ENCODE measurements around the gene SPOCK1. TPM values are rescaled to one million over a fixed set of nuclear protein-coding genes. Genes with fewer than 3 reads are reported as not detected.

SPOCK1 gene
- total and polyA plus RNA-seq, 2 of the 13 experiments (the other 11 are each of a cell fraction or from before 2014, with no cell fraction given) = 0.18 to 0.29 TPM

GRCh38 chr5:137318027-137318426 is 181.1 kb downstream of the SPOCK1 start:
- no peak overlapping the region for H3K27ac ChIP-seq (ENCODE audit: extremely low read length, insufficient read depth, low read length)
- ATAC-seq (no peak), DNase-seq (ENCODE audit: low spot score) (no peak), FAIRE-seq (no peak)
- H3K9ac ChIP-seq (ENCODE audit: insufficient read depth, low read depth, low read length) = no peak overlapping the region
- CTCF ChIA-PET (ENCODE audit: low intra/inter-chr PET ratio, low total read pairs) = no interaction called here
- in situ Hi-C loops (cut with HindIII; ENCODE audit: extremely low pct_ligation_motif_present, low pct_unique_long_range_greater_than_20kb) = loop anchor here (10.0 kb wide), 1 partner anchor 177 kb away; the partner anchor contains the start of gene SPOCK1
- no peak overlapping the region for H2AFZ ChIP-seq (ENCODE audit: low read length)
- H4K20me1 ChIP-seq (ENCODE audit: insufficient read depth, low read length) = no peaks in the 10 kb centered on the region
- TF ChIP-seq ZBTB14 (CRISPR knock-in tag; IDR thresholded peaks at IDR 0.05) = no peak
- no TSS peak for BruUV-seq (replicated peaks)
- POLR2A ChIA-PET = no interaction called here
- no peaks in the 10 kb centered on the region for H3K4me1 ChIP-seq (ENCODE audit: insufficient read depth, low read length)
- 28% methylated on average over 6 of the region's 6 CpGs for WGBS (ENCODE audit: low lambda C conversion rate)
- no peak overlapping the region for H3K4me2 ChIP-seq (ENCODE audit: low read depth, low read length)
- 0 out of 5 replicates have a peak, but pooled peaks cover 0 to 4% of the 10 kb centered on the region in 2 experiments for H3K27me3 ChIP-seq (ENCODE audit: control insufficient read depth in 1 of 2, insufficient read depth in 2 of 2, low read length in 2 of 2)
- no peak overlapping the region for H3K4me3 ChIP-seq (replicated peaks in 1 of 3; ENCODE audit: insufficient read depth in 1 of 3, low read depth in 2 of 3, low read length in 3 of 3)
- H3K9me3 ChIP-seq (ENCODE audit: low read length) = no peaks in the 10 kb centered on the region
- H3K79me2 ChIP-seq (ENCODE audit: insufficient read depth, low read length) = no peaks in the 10 kb centered on the region
- no peaks in the 10 kb centered on the region for H3K36me3 ChIP-seq (replicated peaks in 1 of 2; ENCODE audit: control insufficient read depth in 1 of 2, insufficient read depth in 2 of 2, low read length in 2 of 2)
- intact Hi-C loops (cut with micrococcal nuclease; ENCODE audit: unreplicated experiment) = no loop called here

GRCh38 chr5:137316346-137316736 is 182.8 kb downstream of the SPOCK1 start:
- 0 out of 5 replicates have a peak, but pooled peaks cover 0 to 4% of the 10 kb centered on the region in 2 experiments for H3K27me3 ChIP-seq (ENCODE audit: control insufficient read depth in 1 of 2, insufficient read depth in 2 of 2, low read length in 2 of 2)
- no peak overlapping the region for H3K4me2 ChIP-seq (ENCODE audit: low read depth, low read length)
- no TSS peak for BruUV-seq (replicated peaks)
- FAIRE-seq = no peak
- ChIA-PET POLR2A (no interaction called here), CTCF (ENCODE audit: low intra/inter-chr PET ratio, low total read pairs) (no interaction called here)
- H3K27ac ChIP-seq (ENCODE audit: extremely low read length, insufficient read depth, low read length) = no peak overlapping the region
- H3K9me3 ChIP-seq (ENCODE audit: low read length) = no peaks in the 10 kb centered on the region
- TF ChIP-seq ZBTB1 (CRISPR knock-in tag; IDR thresholded peaks at IDR 0.05; ENCODE audit: borderline replicate concordance) = no peak
- no peak for TF ChIP-seq ZNF773 (CRISPR knock-in tag; IDR thresholded peaks at IDR 0.05; ENCODE audit: borderline replicate concordance)
- TF ChIP-seq ZNF883 (CRISPR knock-in tag; IDR thresholded peaks at IDR 0.05; ENCODE audit: not compliant biosample characterization) = no peak
- no peak for TF ChIP-seq ZNF17 (CRISPR knock-in tag; IDR thresholded peaks at IDR 0.05)
- no peak for TF ChIP-seq LRRFIP1 (CRISPR knock-in tag; conservative IDR thresholded peaks at IDR 0.05)
- no peak for TF ChIP-seq NR3C1 (CRISPR knock-in tag; IDR thresholded peaks at IDR 0.05)
- no peak for TF ChIP-seq FOXP4 (CRISPR knock-in tag; IDR thresholded peaks at IDR 0.05)
- no peak for TF ChIP-seq ZFP37 (CRISPR knock-in tag; IDR thresholded peaks at IDR 0.05; ENCODE audit: borderline replicate concordance)
- no peak overlapping the region for H3K9ac ChIP-seq (ENCODE audit: insufficient read depth, low read depth, low read length)
- no peak for DNase-seq (ENCODE audit: low spot score)
- H2AFZ ChIP-seq (ENCODE audit: low read length) = no peak overlapping the region
- 0% methylated on average over 1 of the region's 1 CpG for WGBS (ENCODE audit: low lambda C conversion rate)
- no peak overlapping the region for H3K4me3 ChIP-seq (replicated peaks in 1 of 3; ENCODE audit: insufficient read depth in 1 of 3, low read depth in 2 of 3, low read length in 3 of 3)
- no peaks in the 10 kb centered on the region for H3K79me2 ChIP-seq (ENCODE audit: insufficient read depth, low read length)
- no peaks in the 10 kb centered on the region for H4K20me1 ChIP-seq (ENCODE audit: insufficient read depth, low read length)
- H3K4me1 ChIP-seq (ENCODE audit: insufficient read depth, low read length) = no peaks in the 10 kb centered on the region
- no peaks in the 10 kb centered on the region for H3K36me3 ChIP-seq (replicated peaks in 1 of 2; ENCODE audit: control insufficient read depth in 1 of 2, insufficient read depth in 2 of 2, low read length in 2 of 2)
- intact Hi-C loops (cut with micrococcal nuclease; ENCODE audit: unreplicated experiment) (no loop called here), in situ Hi-C loops (cut with HindIII; ENCODE audit: extremely low pct_ligation_motif_present, low pct_unique_long_range_greater_than_20kb) (loop anchor here (10.0 kb wide), 1 partner anchor 178 kb away; the partner anchor contains the start of gene SPOCK1)
- ATAC-seq = no peak
